ENCODE data around the gene MAFG. TPM values are rescaled to one million over a fixed set of nuclear protein-coding genes. Genes with fewer than 3 reads are reported as not detected.

The MAFG gene
- total RNA-seq, 2 donors from 2014 or later: 20.9 to 25.1 TPM

- intact Hi-C loops (cut with DNase I): no loop called here
- DNase-seq: no peak
- no peak for ATAC-seq
Measured at GRCh38 chr17:81947189-81947588, 19.7 kb upstream of the MAFG start, which contains the start of gene MYADML2. Gene MYADML2, minus strand, starts transcription at chr17:81947233. Its CDS starts 5,492 bp downstream, at chr17:81941741.

GRCh38 chr17:81944858-81945257, 17.3 kb upstream of the MAFG start:
- intact Hi-C loops (cut with DNase I): no loop called here
- DNase-seq: no peak
- no peak for ATAC-seq

GRCh38 chr17:81942167-81942553, 14.6 kb upstream of the MAFG start:
- intact Hi-C loops (cut with DNase I): no loop called here
- DNase-seq (no peak), ATAC-seq (no peak)

GRCh38 chr17:81941484-81942166, 14.1 kb upstream of the MAFG start:
- ATAC-seq: peak; percentile 19 to 29
- intact Hi-C loops (cut with DNase I): no loop called here

GRCh38 chr17:81940538-81941483, 13.3 kb upstream of the MAFG start:
- DNase-seq (no peak), ATAC-seq (no peak)
- intact Hi-C loops (cut with DNase I): no loop called here

More at GRCh38 chr17:81941484-81942166, 14.1 kb upstream of the MAFG start:
- no peak for DNase-seq

- ATAC-seq (peak; percentile 34 to 50), DNase-seq (peak; percentile 77)
- intact Hi-C loops (cut with DNase I): no loop called here
Measured at GRCh38 chr17:81939881-81940385, 12.4 kb upstream of the MAFG start.

- intact Hi-C loops (cut with DNase I): no loop called here
- no peak for ATAC-seq
- no peak for DNase-seq
Measured at GRCh38 chr17:81939218-81939617, 11.7 kb upstream of the MAFG start.

- intact Hi-C loops (cut with DNase I): no loop called here
- DNase-seq (no peak), ATAC-seq (no peak)
Measured at GRCh38 chr17:81935709-81936084, 8.2 kb upstream of the MAFG start.

GRCh38 chr17:81934850-81935708, 7.5 kb upstream of the MAFG start:
- intact Hi-C loops (cut with DNase I): no loop called here
- no peak for DNase-seq

GRCh38 chr17:81934098-81934757, 6.7 kb upstream of the MAFG start:
- DNase-seq: no peak
- no peak for ATAC-seq
- intact Hi-C loops (cut with DNase I): no loop called here

More at GRCh38 chr17:81934850-81935708, 7.5 kb upstream of the MAFG start:
- no peak for ATAC-seq

- DNase-seq (no peak), ATAC-seq (no peak)
- intact Hi-C loops (cut with DNase I): no loop called here
Measured at GRCh38 chr17:81933178-81933699, 5.7 kb upstream of the MAFG start.

GRCh38 chr17:81932333-81932983, 4.9 kb upstream of the MAFG start:
- DNase-seq (no peak), ATAC-seq (no peak)
- intact Hi-C loops (cut with DNase I): no loop called here

GRCh38 chr17:81931557-81932332, 4.2 kb upstream of the MAFG start:
- intact Hi-C loops (cut with DNase I): no loop called here
- ATAC-seq: no peak
- DNase-seq: no peak

GRCh38 chr17:81931189-81931556, 3.6 kb upstream of the MAFG start:
- DNase-seq (no peak), ATAC-seq (no peak)

GRCh38 chr17:81930142-81931125, 2.9 kb upstream of the MAFG start:
- ATAC-seq (no peak), DNase-seq (no peak)
- intact Hi-C loops (cut with DNase I): no loop called here

More at GRCh38 chr17:81931189-81931556, 3.6 kb upstream of the MAFG start:
- intact Hi-C loops (cut with DNase I): no loop called here
